GM23248 (cell line): ENCODE measurements around the gene G6PC3.

Experiments used
- EZH2 ChIP-seq: fragments of 200-600 bp; sonication (generic); IDR thresholded peaks from 2 replicates; pipeline ENCODE4 v1.6.1; 2018; ENCODE audit warnings: antibody characterized with exemption, mild to moderate bottlenecking; ENCODE audit not compliant: insufficient read depth, poor library complexity, severe bottlenecking
- EZH2phosphoT487 ChIP-seq: fragments of 200-600 bp; sonication (generic); IDR thresholded peaks from 2 replicates; pipeline ENCODE4 v1.6.1; 2018; ENCODE audit warnings: antibody characterized with exemption, moderate library complexity, mild to moderate bottlenecking, low read depth; ENCODE audit not compliant: insufficient read depth

GRCh38 chr17:44070455-44071197 is at the start of gene G6PC3:
- TF ChIP-seq EZH2phosphoT487 (no peak), EZH2 (no peak)
